HG03039 (cell line): ENCODE results near the gene IGSF21.

Source experiments
- ATAC-seq: cut with Tn5 transposase; IDR thresholded peaks from one replicate; pipeline ENCODE4 v1.9.1; 2021; ENCODE audit warnings: mild to moderate bottlenecking, moderate library complexity; ENCODE audit not compliant: unreplicated experiment

The IGSF21 gene

DNA sequence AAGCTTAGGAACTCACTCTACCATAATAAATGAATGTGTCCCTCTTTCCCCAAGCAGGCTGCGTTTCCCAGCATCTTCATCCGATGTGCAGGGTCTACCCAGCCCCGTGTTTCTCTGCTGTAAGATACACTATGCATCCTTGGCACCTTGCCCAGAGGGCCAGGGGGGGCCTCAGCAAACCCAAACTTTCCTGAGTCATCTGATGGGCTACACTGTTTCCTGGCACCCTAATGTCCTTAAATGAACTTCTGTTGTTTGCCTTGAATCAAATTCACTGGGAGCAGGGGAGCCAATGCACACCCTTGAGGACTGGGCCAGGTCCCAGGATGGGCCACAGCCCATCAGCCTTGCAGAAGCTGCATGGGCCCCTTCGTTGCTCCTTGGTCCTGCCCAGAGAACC, 145.5 kb downstream of the IGSF21 start:
- no peak for ATAC-seq

DNA sequence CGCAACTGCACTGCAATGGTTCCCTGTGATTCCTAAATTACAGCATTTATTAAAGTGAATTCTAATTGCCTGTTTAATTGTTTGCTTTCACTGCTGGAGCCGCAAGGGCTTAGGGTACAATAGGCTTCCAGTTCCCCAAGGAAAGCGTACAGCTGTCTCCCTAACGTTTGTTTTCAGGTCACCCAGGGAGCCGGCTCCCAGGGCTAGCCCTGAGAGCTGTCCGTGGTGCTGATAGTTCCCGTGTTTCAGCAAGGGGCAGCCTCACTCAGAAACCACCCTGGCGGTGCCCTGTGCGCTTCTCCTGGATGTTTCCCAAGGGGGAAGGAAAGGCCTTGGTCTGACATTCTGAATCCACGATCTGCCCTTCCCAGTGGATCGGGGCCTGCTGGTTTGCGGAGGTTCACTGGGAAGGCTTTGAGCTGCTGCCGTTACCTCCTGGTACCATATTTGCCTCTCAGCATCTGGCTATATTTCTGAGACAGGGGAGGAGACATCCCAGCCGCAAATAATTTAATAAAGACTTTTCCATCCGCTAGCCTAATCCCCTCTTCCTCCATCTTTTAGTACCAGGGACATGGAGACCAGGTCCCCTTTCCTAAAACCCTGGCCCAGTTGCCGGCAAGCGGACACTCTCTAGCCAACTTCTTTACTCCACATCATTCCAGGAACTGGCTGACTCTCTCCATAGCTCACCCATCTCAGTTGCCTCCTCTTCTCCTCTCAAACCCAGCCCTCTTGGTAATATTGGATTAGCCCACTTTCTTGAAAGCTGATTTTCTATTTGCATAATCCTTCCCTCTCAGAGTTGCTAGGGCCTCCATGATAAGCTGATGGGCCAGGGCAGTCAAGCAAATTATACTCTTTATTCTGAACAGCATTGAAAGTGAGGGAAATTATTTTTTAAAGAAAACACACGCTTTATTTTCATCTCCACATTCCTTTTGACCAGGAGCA, 149.0 kb downstream of the IGSF21 start:
- ATAC-seq: no peak

DNA sequence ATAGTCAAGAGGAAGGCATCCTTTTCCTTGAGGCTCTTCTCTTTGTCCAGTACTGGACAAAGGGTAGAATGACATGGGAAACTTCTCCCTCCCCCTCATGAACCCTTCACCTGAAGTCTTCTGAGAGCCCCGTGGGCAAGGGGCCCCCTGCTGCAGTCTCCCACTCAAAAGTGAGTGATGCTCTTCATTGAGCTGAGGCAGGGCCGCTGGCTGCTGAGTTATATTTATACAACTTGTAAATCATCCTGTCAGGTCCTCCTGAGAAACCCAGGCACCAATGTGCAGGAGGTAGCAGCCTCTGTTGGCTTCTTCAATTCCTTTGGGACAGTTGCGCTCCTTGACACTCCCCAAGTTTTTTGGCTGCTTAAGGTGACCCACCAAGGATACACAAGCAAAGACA, 150.2 kb downstream of the IGSF21 start:
- no peak for ATAC-seq

DNA sequence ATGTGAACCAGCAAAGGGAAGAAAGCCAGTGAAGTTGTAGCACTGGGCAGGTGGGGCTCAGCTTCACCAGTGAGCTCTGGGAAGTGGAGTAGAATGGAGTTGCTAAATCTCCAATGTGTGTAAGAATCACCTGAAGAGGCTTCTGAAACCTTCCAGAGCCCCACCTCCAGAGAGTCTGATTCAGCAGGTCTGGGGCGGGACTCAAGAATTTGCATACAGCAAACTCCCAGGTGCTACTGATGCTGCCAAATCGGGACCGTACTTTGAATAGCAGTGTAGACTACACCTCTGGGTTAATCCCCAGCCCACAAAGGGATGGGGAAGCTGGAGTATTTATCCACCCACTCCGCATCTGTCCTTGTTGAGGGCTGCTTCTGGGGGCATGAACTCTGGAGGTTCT, 154.3 kb downstream of the IGSF21 start:
- no peak for ATAC-seq

DNA sequence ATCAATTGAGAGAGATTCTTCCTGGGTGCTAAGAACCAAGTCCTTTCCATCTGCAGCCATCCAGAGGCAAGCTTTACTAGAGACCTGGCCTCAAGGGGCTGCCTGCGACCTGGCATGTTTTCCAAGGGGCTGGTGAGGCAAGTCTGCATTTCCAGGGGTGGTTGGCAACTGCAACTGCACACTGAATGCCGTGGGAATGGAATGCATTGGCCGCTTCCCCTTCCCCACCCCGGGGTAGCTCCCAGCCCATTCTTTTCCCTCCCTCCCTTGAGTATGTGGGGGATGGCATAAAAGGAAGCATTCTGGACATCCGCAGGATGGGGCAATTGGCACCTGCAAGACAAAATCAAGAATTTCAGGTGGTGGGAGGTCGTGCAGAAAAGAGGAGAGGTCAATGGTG, 155.1 kb downstream of the IGSF21 start:
- no peak for ATAC-seq

DNA sequence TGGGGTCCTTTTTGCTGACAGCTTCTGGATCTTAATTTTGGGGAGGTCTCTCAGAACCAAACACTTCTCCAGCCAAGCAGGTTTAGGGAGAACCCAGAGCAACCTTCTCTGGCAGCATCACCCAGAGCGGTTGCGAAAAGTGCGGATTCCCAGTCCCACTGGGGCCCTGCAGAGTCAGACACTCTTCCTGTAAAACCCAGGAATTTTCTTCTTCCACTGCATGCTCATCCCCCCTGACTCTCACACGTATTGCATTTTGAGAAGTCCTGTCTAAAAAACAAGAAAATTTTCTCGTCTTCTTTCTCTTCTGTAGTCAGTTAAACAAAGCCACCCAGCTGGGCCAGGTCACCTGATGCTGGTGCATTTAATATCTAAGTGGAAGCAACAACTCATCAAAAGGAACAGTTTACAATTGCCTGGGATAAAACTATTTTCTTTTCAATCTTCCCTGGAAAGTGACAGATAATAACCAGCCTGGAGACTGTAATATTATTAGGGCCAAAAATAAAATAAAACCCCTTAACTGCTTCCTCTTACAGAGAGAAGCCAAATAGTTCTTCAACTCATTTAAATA, 156.0 kb downstream of the IGSF21 start:
- no peak for ATAC-seq

DNA sequence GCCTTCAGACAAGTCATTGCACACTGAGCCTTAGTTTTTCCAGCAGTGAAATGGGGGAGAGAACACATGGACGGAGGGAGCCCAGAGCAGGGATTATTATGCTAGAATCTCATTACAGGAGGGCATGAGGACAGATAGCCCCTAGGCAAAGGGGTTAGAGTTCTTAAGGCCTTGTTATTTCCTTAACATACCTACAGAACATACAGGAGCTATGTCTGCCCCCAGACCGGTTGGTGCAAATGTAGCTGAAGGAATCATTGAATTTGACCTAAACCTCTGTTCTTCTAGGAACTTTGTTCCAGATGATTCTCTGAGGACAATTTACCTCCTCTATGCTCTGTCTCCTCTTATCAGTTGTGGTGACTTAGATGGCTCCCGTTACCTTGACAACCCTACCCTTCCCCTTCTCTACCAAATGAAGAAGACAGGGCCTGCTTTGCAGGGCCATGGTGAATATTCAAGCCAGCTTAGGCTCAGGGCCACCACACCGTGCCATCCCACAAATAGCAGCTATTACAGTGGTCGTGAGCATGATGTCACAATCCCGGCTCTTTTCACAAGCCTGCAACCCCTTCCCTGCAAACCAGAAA, 156.9 kb downstream of the IGSF21 start:
- ATAC-seq: no peak

DNA sequence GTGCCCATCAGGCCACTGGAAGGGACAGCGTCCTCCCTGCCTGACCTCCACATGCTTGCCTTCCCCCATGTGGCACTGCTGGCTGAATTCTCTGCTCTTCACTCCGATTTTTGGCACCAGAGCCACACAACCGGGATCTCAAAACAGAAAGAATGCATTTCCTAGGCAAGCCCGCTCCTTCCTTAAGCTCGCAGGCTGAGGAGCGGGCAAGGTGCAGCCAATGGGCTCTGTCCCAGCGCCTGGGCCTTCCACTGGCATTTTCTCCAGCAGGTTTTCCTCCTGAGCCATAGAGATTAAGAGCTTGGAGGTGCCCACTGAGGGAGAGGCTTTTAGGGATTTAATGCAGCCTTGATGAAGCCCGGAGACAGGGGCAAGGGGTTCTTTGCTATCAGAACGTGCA, 158.0 kb downstream of the IGSF21 start:
- no peak for ATAC-seq

DNA sequence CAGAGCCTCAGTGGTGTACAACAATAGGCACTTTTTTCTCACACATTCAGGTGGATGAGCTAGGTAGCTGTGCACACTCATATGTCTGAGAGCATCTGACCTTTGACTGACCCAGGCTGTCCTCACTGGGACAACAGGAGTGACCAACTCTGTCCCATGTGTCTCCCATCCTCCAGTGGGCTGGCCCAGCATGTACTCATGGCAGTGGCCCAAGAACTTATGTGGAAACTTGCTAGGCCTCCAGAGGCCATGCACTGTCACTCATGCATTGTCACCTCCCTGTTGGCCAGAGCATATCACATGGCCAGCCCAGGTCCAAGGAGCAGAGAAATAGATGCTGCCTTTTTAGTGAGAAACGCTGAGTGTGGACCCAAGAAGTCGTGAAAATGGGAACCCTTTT, 158.8 kb downstream of the IGSF21 start:
- no peak for ATAC-seq

DNA sequence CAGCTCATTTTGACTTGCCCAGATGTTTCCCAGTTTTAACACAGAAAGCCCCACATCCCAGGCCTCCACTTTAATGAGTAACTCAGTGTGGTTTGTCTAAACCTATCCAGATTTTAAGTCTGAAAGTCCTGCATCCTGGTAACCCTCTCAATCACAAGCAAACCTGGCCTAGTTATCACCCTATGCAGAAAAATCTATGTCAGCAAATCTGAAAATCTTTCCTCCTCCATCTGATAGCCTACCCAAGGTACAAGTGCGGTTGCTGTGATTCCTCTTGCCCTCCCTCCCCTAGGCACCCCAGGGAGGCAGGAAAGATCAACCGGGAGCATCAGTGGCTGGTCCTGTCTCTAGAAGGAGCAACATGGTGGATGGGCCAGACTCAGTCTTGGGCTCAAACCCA, 163.7 kb downstream of the IGSF21 start:
- ATAC-seq: no peak

DNA sequence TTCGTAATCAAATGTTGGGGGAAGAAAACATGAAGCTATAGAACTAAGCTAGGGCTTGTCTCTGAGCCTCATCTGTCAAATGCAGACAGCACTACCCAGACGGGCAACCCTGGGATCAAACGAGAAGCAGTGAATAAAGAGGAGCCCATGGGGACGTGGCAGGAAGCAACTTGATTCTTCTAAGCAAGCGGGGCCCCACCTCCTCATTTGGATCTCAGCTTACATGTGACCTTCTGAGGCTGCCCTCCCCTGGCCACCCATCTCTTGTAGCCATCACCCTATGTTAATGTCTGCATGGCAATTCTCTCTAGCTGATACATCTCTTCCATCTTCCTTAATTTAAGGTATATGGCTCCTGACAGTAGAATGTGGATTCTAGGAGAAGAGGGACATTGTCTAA, 171.3 kb downstream of the IGSF21 start:
- ATAC-seq: no peak

DNA sequence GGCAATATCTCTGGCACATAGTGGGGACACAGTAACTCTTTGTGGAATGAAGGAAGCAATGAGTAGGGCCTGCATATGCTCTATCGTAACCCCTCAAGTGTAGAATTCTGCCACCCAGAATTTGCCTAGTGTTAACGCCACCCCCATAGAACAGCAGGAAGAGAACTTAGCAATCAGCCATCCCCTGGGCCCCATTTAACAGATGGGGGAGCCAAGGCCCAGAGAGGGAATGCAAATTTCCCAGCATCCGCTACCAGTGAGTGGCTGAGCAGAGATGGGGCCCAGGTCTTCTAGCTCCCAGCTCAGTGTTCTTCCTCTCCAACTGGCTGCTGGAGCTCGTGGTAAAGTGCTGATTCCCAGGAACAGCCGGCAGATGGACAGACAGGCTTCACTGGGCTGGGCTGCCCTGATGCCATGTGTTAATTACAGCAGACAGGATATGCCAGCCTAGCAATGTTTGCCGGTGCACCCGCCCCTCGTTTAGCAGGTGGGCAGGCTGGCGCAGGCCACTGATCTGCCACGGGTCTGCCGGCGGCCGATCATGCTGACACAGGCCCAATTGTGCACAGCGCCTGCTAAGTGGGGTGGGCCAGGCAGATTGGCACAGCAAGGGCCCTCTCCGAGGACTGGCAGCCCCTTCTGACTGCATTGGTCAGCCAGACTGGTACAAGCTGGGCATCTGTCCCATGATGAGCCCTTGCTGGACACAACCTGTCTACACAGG, 171.9 kb downstream of the IGSF21 start:
- ATAC-seq: no peak

DNA sequence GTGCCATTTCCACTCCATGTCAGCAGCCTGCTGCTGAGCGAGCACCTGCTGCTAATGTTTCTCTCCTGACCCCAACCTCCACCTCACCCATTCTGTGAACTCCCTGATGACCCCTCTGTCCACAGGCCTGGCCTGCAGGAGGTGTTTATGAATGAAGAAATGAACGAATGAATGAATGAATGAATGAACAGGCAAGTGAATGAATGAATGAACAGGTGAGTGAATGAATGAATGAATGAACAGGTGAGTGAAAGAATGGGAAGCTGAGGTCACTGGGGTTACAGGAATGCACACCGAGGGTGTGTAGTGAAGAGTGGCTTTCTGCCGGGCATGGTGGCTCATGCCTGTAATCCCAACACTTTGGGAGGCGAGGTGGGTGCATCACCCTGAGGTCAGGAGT, 173.4 kb downstream of the IGSF21 start:
- ATAC-seq: no peak

DNA sequence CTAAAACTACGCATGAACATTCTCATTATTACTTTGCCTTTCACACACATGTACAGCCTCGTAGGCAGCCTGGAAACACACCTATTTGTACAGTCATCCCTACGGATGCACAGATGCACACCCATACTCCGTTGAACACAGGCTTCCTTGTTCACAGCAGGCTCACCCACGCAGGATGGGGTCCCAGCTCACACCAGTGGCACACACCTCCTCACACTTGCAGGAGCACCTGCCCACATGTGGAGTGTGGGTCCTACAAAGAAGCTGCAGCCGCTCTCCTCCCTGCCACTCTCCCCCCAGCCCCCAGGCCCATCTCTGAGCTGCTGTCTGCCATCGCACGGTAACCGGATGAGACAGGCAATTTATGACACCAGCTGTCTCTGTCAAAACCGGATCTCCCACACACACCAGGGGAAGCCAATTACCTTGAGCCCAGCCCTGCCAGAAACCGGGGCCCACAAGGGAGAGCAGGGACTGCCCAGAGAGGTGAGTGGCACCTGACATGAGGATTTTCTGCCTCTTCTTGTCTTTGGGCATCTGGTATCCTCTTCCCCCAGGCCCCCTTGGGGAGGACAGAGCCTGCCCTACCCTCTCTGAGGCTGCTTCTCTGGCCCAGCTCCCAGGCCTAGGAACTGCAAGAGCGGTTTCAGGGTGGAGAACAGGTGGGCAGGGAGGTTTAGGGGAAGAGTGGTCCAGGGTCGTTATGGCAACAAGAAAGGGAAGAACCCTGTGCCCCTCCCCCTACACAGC, 175.4 kb downstream of the IGSF21 start:
- no peak for ATAC-seq

DNA sequence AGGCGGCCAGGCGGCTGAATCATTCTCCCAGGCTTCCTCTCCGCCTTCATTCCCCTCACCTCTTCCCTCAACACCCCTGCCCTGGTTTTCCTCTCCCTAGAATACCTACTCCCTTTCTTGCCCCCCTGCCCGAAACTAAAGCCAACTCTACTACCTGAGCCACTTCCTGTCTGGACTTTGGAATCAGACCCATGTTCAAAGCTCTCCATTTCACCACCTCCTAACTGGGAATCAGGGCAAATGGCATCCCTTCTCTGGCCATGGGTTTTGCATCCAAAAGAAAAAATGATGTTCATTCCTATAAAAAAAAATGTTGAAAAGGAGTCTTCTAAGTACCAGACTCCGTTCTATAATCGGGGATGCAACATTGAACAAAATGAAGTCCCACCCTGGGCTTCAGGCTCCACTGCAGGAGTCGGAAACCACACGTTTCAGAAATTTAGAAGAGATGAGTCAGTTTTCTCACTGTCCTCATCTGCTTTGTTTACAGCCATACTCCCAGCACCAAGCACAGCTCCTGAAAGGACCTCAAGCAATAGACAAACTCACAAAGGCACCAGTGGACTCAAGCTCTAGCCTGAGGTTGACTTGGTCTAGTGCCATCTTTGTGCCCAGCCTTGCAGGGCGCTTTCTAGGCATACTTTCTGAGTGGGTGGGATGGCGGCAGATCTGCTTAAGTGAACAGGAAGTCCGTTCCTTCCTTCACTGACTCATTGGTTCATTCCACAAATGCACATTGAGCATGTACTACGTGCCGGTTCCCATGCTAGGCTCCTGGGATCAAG, 176.2 kb downstream of the IGSF21 start:
- no peak for ATAC-seq

DNA sequence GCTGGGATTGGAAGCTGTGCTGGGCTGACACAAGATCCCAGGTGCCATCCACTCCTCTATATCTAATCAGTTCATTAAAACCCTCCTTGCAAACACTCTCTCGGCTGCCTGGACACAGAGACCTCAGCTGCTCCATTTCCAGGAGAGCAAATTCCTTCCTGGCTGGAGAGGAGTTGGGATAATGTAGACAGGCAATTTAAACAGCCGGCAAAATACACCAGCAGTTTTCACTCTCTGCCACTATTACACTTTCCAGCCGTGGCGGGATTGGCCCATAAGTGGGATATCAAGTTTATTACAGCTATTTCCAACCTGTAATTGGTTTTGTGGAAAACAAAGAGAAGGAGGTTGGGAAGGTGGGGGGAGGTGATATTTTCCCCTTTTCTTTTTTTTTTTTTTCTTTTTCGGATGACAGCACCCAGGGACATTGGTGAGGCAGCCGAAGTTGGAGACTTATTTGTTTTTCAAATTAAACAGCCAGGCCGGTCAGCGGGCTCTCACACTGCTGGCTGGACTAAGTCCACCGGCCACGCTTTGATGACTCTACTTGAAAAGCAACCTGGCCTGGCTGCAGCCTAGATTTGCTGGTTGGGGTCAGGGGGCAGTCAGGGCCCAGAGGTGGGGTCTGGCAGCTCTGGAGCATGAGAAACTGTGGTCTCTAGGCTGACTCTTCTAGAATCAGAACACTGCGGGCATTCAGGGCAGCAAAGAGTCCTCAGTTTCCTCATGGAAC, 177.4 kb downstream of the IGSF21 start:
- ATAC-seq: no peak

DNA sequence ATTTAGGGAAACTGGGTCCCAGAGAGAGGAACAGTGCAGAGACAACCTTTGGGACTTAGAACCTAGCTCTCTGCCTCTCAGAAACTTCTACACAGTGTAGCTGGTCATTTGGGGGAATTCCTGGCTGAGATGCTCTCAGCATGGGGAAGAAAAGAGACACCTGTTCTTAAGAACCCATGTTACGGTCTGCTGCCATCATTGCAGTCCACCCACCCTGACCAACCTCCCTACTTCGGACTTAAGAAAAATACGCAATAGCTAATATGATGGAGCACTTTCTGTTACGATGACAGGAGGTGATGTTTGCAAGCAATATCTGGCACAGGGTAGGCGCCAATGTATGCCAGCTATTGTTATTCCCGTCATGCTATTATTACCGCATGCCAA, 177.9 kb downstream of the IGSF21 start:
- no peak for ATAC-seq

DNA sequence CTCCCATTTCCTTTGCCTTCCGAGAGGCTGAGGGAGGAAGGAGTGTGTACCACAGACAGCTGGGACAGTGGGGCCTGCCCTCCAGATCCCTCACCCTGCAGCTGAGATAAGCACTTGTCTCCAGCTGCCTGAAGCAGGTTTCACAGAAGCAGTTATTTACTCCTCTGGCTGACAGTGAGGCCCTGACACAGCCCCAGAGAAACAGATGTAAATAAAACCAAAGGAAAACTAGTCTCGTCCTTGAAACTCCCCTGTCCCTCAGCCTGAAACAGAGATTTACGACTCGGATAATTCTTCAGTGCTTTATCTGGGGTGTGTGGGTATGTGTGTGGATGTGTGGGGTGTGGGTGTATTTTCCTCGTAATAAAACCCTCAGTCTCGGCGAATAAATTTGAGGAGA, 181.1 kb downstream of the IGSF21 start:
- ATAC-seq: no peak

DNA sequence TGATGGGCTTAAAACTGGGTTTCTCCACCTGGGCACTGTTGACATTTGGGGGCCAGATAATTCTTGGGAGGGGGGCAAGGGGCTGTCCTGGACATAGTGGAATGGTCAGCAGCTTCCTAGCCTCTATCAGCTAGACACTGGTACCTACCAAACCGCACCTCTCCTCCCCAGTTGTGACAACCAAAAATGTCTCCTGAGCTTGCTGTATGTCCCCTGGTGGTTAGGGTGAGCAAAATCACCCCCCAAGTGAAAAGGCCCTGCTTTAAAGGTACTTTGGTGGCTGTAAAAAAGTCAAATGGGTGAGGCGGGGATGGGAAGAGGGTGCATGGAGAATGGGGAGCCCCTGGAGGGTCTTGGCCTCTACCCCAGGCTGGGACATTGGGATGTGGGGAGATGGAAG, 182.0 kb downstream of the IGSF21 start:
- no peak for ATAC-seq
